Right lobe of liver (tissue), 6 donors: ENCODE measurements around the gene C19orf53. TPM values are rescaled to one million over a fixed set of nuclear protein-coding genes. Genes with fewer than 3 reads are reported as not detected.

Source experiments
- ATAC-seq, 4 donors: fragments of 200-7000 bp; cut with Tn5 transposase; one replicate each; pipeline ENCODE4 v1.9.1; 2020; ENCODE audit warnings: mild to moderate bottlenecking in 4 of 4, moderate library complexity in 4 of 4
- DNase-seq, 3 donors: peaks; one replicate each; pipeline ENCODE4 v3.0.0-alpha.2; 2020
- H3K27ac ChIP-seq, 3 donors: fragments of 200-600 bp; one replicate each; pipeline ENCODE4 v1.8.0; 2022
- H3K27me3 ChIP-seq, 2 donors: fragments of 200-600 bp; one replicate each; pipeline ENCODE4 v1.8.0; 2022
- H3K36me3 ChIP-seq, 4 donors: fragments of 200-600 bp; sonication (generic) in 1 of 4; one replicate each; pipeline versions ENCODE4 v1.5.1 to v1.8.0; 2017 to 2022; ENCODE audit warnings: control low read depth in 1 of 4
- H3K4me1 ChIP-seq, 4 donors: fragments of 200-600 bp; sonication (generic) in 1 of 4; one replicate each; pipeline versions ENCODE4 v1.5.1 to v1.8.0; 2017 to 2022; ENCODE audit warnings: control low read depth in 1 of 4
- H3K4me3 ChIP-seq, 3 donors: fragments of 200-600 bp; one replicate each; pipeline ENCODE4 v1.8.0; 2022
- H3K9me3 ChIP-seq, 4 donors: fragments of 200-600 bp; sonication (generic) in 1 of 4; one replicate each; pipeline versions ENCODE4 v1.5.1 to v1.8.0; 2017 to 2022; ENCODE audit warnings: control low read depth in 1 of 4
- POLR2A ChIP-seq: fragments of 450-650 bp; IDR thresholded peaks from one replicate; pipeline ENCODE4 v1.6.1; 2017; ENCODE audit warnings: antibody characterized with exemption, mild to moderate bottlenecking
- WGBS: methylation state at CpG from one replicate; pipeline ENCODE4 v1.1.6; 2018; ENCODE audit warnings: low coverage, low lambda C conversion rate; ENCODE audit not compliant: insufficient coverage; ENCODE audit errors: missing lambda C conversion rate; 5-methylcytosine and 5-hydroxymethylcytosine counted together
- intact Hi-C, 2 donors: fragments of 100-400 bp; cut with DNase I; formaldehyde crosslinking; loops; one replicate each; pipeline versions ENCODE4 v1.11.2 to v1.14.1; 2022
- total RNA-seq, 6 experiments: library from RNA; depleted of rRNA in 2 of 6; stranded (reverse); fragments of >200 nt in 2 of 6; fragmentation: NEBNext Ultra II Directional in 3 of 6; extraction: Animal tissue kit (Norgen Biotek cat#: 25700) in 3 of 6; gene quantifications; one replicate each; pipeline versions ENCODE4 v1.1.0 to v1.2.4, GENCODE V29; 2016 to 2023
- TF ChIP-seq, protein P1 (sequence below), 4 donors: fragments of 200-600 bp in 3 of 4; fragments of 450-650 bp in 1 of 4; IDR thresholded peaks; one replicate each; pipeline versions ENCODE4 v1.5.1 to v1.8.0; 2016 to 2022; ENCODE audit warnings: antibody characterized with exemption in 4 of 4, mild to moderate bottlenecking in 2 of 4
- donor health status: DM: no; HTN: yes; CAD: no.
- donor health status: DM: no; HTN: no; CAD: no.
- donor health status: DM: no; HTN: no; CAD: no.
- donor health status: DM: no; HTN: yes; CAD: no.
- donor health status: DM: no; HTN: yes; CAD: no.

The C19orf53 gene
- total RNA-seq, 6 experiments from 2014 or later, result 30.6 to 227 (median 32.8) TPM

DNA sequence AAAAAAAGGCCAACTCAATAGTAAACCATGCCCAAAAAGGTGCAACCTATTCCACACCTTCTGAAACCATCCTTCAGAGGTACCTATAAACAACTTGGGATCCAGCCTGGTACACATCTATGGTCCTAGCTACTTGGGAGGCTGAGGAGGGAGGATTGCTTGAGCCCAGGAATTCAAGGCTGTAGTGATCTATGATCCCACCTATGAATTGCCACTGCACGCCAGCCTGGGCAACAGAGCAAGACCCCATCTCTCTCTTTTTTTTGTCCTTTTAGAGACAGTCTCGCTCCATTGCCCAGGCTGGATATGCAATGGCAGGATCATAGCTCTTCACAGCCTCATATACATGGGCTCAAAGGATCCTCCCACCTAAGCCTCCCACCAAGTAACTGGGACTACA is 47.0 kb downstream of the C19orf53 start:
- Histone ChIP-seq H3K4me3 (no peak overlapping the region), H3K27me3 (no peaks in the 10 kb centered on the region), H3K36me3 (no peaks in the 10 kb centered on the region), H3K27ac (no peak overlapping the region), H3K4me1 (peaks cover 0 to 4% (median 0%) of the 10 kb centered on the region in 4 donors), H3K9me3 (no peaks in the 10 kb centered on the region)
- ATAC-seq (no peak), DNase-seq (no peak)
- 100% methylated on average over 2 of the region's 2 CpGs for WGBS
- TF ChIP-seq, protein P1, sequence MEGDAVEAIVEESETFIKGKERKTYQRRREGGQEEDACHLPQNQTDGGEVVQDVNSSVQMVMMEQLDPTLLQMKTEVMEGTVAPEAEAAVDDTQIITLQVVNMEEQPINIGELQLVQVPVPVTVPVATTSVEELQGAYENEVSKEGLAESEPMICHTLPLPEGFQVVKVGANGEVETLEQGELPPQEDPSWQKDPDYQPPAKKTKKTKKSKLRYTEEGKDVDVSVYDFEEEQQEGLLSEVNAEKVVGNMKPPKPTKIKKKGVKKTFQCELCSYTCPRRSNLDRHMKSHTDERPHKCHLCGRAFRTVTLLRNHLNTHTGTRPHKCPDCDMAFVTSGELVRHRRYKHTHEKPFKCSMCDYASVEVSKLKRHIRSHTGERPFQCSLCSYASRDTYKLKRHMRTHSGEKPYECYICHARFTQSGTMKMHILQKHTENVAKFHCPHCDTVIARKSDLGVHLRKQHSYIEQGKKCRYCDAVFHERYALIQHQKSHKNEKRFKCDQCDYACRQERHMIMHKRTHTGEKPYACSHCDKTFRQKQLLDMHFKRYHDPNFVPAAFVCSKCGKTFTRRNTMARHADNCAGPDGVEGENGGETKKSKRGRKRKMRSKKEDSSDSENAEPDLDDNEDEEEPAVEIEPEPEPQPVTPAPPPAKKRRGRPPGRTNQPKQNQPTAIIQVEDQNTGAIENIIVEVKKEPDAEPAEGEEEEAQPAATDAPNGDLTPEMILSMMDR (IDR thresholded peaks at IDR 0.05), result no peak
- TF ChIP-seq POLR2A, result no peak
- intact Hi-C loops, result no loop called here

DNA sequence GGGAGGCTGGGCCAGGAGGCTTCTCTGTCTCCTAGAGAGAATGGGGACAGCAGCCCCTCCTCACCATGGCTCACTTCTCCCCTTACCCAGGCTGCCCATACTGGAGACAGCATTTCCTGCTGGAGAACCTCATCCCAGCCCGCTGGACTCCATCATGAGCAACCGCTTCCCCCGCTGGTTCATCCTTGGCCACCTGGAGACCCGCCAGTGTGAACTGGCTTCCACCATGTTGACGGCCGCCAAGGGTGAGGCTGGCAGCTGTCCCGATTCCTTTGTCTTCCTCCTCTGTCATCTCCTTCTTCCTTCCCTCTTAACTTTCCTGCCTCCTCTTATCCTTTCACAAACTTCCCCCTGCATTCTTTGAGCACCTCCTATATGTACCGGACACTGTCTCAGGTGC is 49.0 kb downstream of the C19orf53 start:
- H3K4me1 ChIP-seq, result no peaks in the 10 kb centered on the region
- TF ChIP-seq, protein P1 (IDR thresholded peaks at IDR 0.05), result no peak
- TF ChIP-seq POLR2A, result no peak
- H3K27ac ChIP-seq, result no peak overlapping the region
- intact Hi-C loops, result no loop called here
- H3K27me3 ChIP-seq, result no peaks in the 10 kb centered on the region
- H3K4me3 ChIP-seq, result no peak overlapping the region
- H3K9me3 ChIP-seq, result no peaks in the 10 kb centered on the region
- no peak for DNase-seq
- no peaks in the 10 kb centered on the region for H3K36me3 ChIP-seq
- WGBS, result 100% methylated on average over 1 of the region's 8 CpGs
- ATAC-seq, result no peak

DNA sequence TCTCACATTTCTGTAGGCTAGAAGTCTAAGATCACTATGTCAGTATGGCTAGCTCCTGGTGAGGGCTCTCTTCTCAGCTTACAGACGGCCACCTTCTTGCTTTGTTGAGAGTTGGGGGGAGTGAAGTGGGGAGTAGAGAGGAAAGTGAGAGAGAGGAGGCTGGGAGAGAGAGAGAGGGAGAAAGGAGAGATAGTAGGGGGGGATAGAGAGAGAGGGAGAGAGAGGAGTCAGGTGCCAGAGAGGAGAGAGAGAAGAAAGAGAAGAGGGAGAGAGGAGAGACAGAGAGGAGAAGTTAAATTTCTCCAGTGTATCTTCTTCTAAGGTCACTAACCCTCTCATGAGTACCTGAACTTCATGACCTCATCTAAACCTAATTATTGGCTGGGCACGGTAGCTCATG is 49.6 kb downstream of the C19orf53 start:
- Histone ChIP-seq H3K4me3 (no peak overlapping the region), H3K9me3 (no peaks in the 10 kb centered on the region), H3K4me1 (no peaks in the 10 kb centered on the region), H3K27me3 (no peaks in the 10 kb centered on the region), H3K27ac (no peak overlapping the region), H3K36me3 (no peaks in the 10 kb centered on the region)
- ATAC-seq (no peak), DNase-seq (no peak)
- intact Hi-C loops, result no loop called here
- WGBS, result 71% methylated on average over 2 of the region's 2 CpGs
- TF ChIP-seq, protein P1 (IDR thresholded peaks at IDR 0.05), result no peak
- no peak for TF ChIP-seq POLR2A

DNA sequence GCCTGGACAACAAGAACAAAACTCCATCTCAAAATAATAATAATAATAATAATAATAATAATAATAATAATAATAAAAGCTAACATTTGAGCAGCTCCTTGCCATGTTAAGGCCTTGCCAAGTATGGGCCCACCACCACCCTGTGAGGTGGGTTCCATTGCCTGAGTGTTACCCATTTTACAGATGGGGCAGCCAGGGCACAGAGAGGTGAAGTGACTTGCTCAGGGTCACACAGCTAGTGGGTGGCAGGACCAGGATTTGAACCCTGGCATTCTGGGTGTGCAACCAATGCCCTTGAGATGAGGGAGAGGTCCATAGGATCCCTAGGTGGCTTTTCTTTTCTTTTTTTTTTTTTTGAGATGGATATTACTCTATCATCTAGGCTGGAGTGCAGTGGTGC is 50.4 kb downstream of the C19orf53 start:
- no peak overlapping the region for H3K27ac ChIP-seq
- no peaks in the 10 kb centered on the region for H3K9me3 ChIP-seq
- H3K27me3 ChIP-seq, result no peaks in the 10 kb centered on the region
- H3K4me1 ChIP-seq, result no peaks in the 10 kb centered on the region
- ATAC-seq, result no peak
- no peak for DNase-seq
- H3K36me3 ChIP-seq, result no peaks in the 10 kb centered on the region
- H3K4me3 ChIP-seq, result no peak overlapping the region
- TF ChIP-seq POLR2A, result no peak
- TF ChIP-seq, protein P1 (IDR thresholded peaks at IDR 0.05), result no peak
- intact Hi-C loops, result no loop called here
